Measurements from ENCODE around the gene LRRN4CL. TPM values are rescaled to one million over a fixed set of nuclear protein-coding genes. Genes with fewer than 3 reads are reported as not detected.
"Not testable (repeated sequence)": the region's sequence is repeated elsewhere in the genome, so short reads cannot be mapped to it uniquely, and the experiment has no call there.

The LRRN4CL gene
- total RNA-seq, 4 donors from 2014 or later = 29.9 to 48.2 (median 39.2) TPM

GRCh38 chr11:62652161-62653006 is 36.9 kb downstream of the LRRN4CL start:
- Histone ChIP-seq H3K4me1 (peaks cover 15 to 31% (median 24%) of the 10 kb centered on the region in 4 donors), H3K27me3 (no peaks in the 10 kb centered on the region), H3K4me3 (peak overlapping the region; percentile 72 to 93 (median 88)), H3K9me3 (no peaks in the 10 kb centered on the region), H3K27ac (replicated peaks in 1 of 4) (peak overlapping the region; percentile 88 to 96 (median 94)), H3K36me3 (peaks cover 13 to 28% (median 26%) of the 10 kb centered on the region in 4 donors)
- intact Hi-C loops (cut with DNase I) = no loop called here
- TF ChIP-seq EP300 (IDR thresholded peaks at IDR 0.05) (no peak), CTCF (IDR thresholded peaks at IDR 0.05) (no peak), POLR2AphosphoS5 (IDR thresholded peaks at IDR 0.05) (no peak), POLR2A (IDR thresholded peaks at IDR 0.05; ENCODE audit: low read depth) (no peak)
- 57% methylated on average over 10 of the region's 16 CpGs for WGBS
- no peak for DNase-seq (ENCODE audit: extremely low spot score)

GRCh38 chr11:62650283-62650682 is 39.0 kb downstream of the LRRN4CL start:
- intact Hi-C loops (cut with DNase I) = not testable (repeated sequence)

GRCh38 chr11:62649486-62649885 is 39.8 kb downstream of the LRRN4CL start:
- Histone ChIP-seq H3K9me3 (no peaks in the 10 kb centered on the region), H3K36me3 (peaks cover 13 to 30% (median 28%) of the 10 kb centered on the region in 4 donors), H3K4me3 (no peak overlapping the region), H3K4me1 (peaks cover 38 to 54% (median 46%) of the 10 kb centered on the region in 4 donors), H3K27me3 (no peaks in the 10 kb centered on the region), H3K27ac (replicated peaks in 1 of 4) (no peak overlapping the region)
- DNase-seq (ENCODE audit: extremely low spot score) = no peak
- intact Hi-C loops (cut with DNase I) = no loop called here
- no peak for TF ChIP-seq POLR2AphosphoS5 (IDR thresholded peaks at IDR 0.05)
- TF ChIP-seq POLR2A (IDR thresholded peaks at IDR 0.05; ENCODE audit: low read depth) = no peak
- no peak for TF ChIP-seq EP300 (IDR thresholded peaks at IDR 0.05)
- TF ChIP-seq CTCF (IDR thresholded peaks at IDR 0.05) = no peak
- 91% methylated on average over 11 of the region's 11 CpGs for WGBS

More at GRCh38 chr11:62650283-62650682, 39.0 kb downstream of the LRRN4CL start:
- Histone ChIP-seq H3K36me3 (peaks cover 13 to 29% (median 27%) of the 10 kb centered on the region in 4 donors), H3K4me1 (peaks cover 30 to 46% (median 38%) of the 10 kb centered on the region in 4 donors)
- H3K4me3 ChIP-seq; H3K9me3 ChIP-seq; H3K27ac ChIP-seq (replicated peaks in 1 of 4); H3K27me3 ChIP-seq; DNase-seq (ENCODE audit: extremely low spot score): not testable (repeated sequence)
- WGBS = 96% methylated on average over 12 of the region's 12 CpGs

GRCh38 chr11:62648967-62649364 is 40.4 kb downstream of the LRRN4CL start:
- WGBS = 89% methylated on average over 6 of the region's 11 CpGs
- peaks cover 18 to 35% (median 33%) of the 10 kb centered on the region in 4 donors for H3K36me3 ChIP-seq
- TF ChIP-seq POLR2AphosphoS5 (IDR thresholded peaks at IDR 0.05) (no peak), CTCF (IDR thresholded peaks at IDR 0.05) (no peak), POLR2A (IDR thresholded peaks at IDR 0.05; ENCODE audit: low read depth) (no peak), EP300 (IDR thresholded peaks at IDR 0.05) (no peak)
- H3K27me3 ChIP-seq = no peaks in the 10 kb centered on the region
- no peak overlapping the region for H3K4me3 ChIP-seq
- H3K9me3 ChIP-seq = no peaks in the 10 kb centered on the region
- H3K4me1 ChIP-seq = peaks cover 41 to 59% (median 48%) of the 10 kb centered on the region in 4 donors
- no peak for DNase-seq (ENCODE audit: extremely low spot score)
- no peak overlapping the region for H3K27ac ChIP-seq (replicated peaks in 1 of 4)
- intact Hi-C loops (cut with DNase I) = no loop called here

GRCh38 chr11:62648185-62648966 is 41.0 kb downstream of the LRRN4CL start:
- Histone ChIP-seq H3K27ac (replicated peaks in 1 of 4) (peak overlapping the region in 1 of 4 donors; percentile 92), H3K27me3 (no peaks in the 10 kb centered on the region), H3K9me3 (no peaks in the 10 kb centered on the region), H3K36me3 (peaks cover 20 to 41% (median 39%) of the 10 kb centered on the region in 4 donors), H3K4me1 (peaks cover 41 to 62% (median 49%) of the 10 kb centered on the region in 4 donors), H3K4me3 (no peak overlapping the region)
- WGBS = 95% methylated on average over 13 of the region's 24 CpGs
- TF ChIP-seq POLR2AphosphoS5 (IDR thresholded peaks at IDR 0.05) (no peak), POLR2A (IDR thresholded peaks at IDR 0.05; ENCODE audit: low read depth) (no peak), EP300 (IDR thresholded peaks at IDR 0.05) (no peak), CTCF (IDR thresholded peaks at IDR 0.05) (no peak)
- no peak for DNase-seq (ENCODE audit: extremely low spot score)
- intact Hi-C loops (cut with DNase I) = no loop called here
